ENCODE results near the gene C5AR2.
"Not testable (repeated sequence)": the region's sequence is repeated elsewhere in the genome, so short reads cannot be mapped to it uniquely, and the experiment has no call there.

Gene C5AR2

DNA sequence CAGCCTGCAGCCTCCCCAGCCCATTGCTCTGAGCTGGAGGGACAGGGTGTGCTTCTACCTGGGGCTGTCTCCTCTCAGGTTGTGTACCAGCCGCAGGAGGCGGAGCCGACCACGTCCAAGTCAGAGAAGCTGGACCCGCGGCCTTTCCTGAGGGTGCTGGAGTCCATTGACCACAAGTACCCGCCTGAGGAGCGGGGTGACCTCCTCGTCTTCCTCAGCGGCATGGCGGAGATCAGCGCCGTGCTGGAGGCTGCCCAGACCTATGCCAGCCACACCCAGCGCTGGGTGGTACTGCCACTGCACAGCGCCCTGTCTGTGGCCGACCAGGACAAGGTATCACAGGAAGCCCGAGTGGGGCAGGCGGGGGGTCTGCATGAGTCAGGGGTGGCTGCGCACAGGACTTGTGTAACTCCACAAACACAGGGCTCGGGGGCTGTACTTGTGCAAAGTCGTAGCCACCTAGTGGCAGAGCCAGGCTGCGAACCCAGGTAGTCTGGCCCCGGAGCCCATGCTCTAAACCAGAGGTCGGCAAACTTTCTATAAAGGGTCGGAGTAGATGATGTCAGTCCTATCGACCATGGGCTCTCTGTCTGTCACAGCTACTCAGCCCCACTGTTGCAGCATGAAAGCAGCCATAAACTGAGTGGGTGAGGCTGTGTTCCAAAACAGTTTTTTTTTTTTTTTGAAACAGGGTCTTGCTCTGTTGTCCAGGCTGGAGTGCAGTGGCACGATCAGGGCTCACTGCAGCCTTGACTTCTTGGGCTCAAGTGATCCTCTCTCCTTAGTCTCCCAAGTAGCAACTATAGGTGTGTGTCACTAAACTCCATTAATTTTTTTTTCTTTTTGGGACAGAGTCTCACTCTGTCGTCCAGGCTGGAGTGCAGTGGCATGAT, 26.1 kb downstream of the C5AR2 start:
- H3K4me3 ChIP-seq (ENCODE audit: low read depth, low read length): no peak overlapping the region
- TF ChIP-seq, protein P1, sequence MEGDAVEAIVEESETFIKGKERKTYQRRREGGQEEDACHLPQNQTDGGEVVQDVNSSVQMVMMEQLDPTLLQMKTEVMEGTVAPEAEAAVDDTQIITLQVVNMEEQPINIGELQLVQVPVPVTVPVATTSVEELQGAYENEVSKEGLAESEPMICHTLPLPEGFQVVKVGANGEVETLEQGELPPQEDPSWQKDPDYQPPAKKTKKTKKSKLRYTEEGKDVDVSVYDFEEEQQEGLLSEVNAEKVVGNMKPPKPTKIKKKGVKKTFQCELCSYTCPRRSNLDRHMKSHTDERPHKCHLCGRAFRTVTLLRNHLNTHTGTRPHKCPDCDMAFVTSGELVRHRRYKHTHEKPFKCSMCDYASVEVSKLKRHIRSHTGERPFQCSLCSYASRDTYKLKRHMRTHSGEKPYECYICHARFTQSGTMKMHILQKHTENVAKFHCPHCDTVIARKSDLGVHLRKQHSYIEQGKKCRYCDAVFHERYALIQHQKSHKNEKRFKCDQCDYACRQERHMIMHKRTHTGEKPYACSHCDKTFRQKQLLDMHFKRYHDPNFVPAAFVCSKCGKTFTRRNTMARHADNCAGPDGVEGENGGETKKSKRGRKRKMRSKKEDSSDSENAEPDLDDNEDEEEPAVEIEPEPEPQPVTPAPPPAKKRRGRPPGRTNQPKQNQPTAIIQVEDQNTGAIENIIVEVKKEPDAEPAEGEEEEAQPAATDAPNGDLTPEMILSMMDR (IDR thresholded peaks at IDR 0.05; ENCODE audit: low read depth, low read length): peak; percentile 22
- in situ Hi-C loops (cut with HindIII; ENCODE audit: low sequenced_read_pairs): no loop called here
- no peak for DNase-seq (ENCODE audit: low read depth, low spot score)

DNA sequence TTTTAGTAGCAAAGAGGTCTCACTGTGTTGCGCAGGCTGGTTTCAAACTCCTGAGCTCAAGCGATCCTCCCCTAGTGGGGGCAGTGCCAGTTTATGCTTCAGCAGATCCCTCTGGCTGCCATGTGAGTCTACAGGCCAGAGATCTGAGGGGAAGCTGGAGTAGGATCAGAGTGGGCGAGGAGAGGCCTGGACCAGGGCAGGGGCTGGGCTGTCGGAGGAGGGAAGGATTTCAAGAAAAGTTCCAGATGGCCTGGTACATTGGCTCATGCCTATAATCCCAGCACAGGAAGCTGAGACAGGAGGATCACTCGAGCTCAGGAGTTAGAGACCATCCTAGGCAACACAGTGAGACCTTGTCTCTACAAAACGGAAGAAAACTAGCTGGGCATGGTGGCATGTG, 27.0 kb downstream of the C5AR2 start:
- DNase-seq (ENCODE audit: low read depth, low spot score): no peak
- in situ Hi-C loops (cut with HindIII; ENCODE audit: low sequenced_read_pairs): no loop called here
- no peak overlapping the region for H3K4me3 ChIP-seq (ENCODE audit: low read depth, low read length)
- TF ChIP-seq, protein P1 (IDR thresholded peaks at IDR 0.05; ENCODE audit: low read depth, low read length): no peak

DNA sequence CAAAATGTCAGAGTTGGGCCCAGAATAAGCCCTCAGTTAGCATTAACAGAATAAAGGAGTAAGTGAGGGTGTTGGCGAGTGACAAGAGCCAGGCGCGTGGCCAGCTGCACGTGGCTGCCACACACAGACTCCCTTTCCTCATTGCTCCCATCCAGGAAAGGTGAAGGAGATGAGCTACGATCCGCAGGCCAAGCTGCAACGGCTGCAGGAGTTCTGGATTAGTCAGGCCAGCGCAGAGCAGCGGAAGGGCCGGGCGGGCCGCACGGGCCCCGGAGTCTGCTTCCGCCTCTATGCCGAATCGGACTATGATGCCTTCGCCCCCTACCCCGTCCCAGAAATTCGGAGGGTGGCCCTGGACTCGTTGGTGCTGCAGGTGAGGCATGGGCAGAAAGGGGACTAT, 30.3 kb downstream of the C5AR2 start:
- in situ Hi-C loops (cut with HindIII; ENCODE audit: low sequenced_read_pairs): no loop called here
- TF ChIP-seq, protein P1 (IDR thresholded peaks at IDR 0.05; ENCODE audit: low read depth, low read length): no peak
- H3K4me3 ChIP-seq (ENCODE audit: low read depth, low read length): no peak overlapping the region
- no peak for DNase-seq (ENCODE audit: low read depth, low spot score)

DNA sequence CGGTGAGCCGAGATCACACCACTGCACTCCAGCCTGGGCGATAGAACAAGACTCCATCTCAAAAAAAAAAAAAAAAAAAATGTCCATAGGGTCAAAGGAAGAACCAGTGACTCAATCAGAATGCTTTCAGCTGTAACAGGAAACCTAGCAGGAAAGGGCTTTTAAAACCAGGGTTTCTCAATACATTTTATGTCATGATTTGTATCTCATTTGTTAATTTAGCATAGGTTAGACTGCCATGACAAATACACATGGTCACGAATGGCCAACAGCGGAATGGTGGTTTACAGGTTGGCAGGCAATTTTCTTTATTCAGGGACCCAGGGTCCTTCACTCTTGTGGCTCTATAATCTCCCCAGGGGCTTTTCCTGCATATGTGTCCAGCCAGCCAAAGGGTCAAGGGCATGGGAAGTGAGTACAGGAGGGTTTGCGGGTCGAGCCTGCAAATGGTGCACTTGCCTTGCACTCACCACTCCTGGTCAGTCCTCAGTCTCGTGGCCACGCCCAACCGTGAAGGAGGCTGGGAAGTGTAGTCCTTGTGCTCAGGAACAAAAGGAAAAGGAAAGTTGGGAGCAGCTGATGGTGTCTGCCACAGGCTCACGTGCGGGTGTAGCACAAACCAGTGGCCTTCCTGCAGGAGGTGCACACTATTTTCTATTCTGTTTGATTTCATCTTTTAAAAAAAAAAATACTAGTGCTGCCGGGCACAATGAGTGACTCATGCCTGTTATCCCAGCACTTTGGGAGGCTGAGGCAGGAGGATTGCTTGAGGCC, 32.0 kb downstream of the C5AR2 start:
- TF ChIP-seq, protein P1 (IDR thresholded peaks at IDR 0.05; ENCODE audit: low read depth, low read length): no peak
- DNase-seq (ENCODE audit: low read depth, low spot score): peak; percentile 14
- H3K4me3 ChIP-seq (ENCODE audit: low read depth, low read length): no peak overlapping the region
- in situ Hi-C loops (cut with HindIII; ENCODE audit: low sequenced_read_pairs): no loop called here

DNA sequence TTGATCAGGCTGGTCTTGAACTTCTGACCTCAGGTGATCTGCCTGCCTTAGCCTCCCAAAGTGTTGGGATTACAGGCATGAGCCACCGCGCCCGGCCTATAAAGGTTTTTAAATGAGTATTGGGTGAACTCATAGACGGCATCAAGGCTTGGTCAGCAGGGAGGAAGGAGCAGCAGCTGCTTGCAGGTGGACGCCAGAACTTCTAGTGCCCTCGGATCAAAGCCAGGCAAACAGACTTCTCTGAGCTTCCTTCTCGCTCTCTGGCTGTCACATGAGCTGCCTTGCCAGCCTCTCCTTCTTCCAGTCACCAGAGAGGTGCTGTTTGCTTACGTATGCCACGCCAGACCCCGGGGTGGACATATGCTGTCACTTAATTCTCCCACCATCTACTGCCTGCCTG, 33.5 kb downstream of the C5AR2 start:
- in situ Hi-C loops (cut with HindIII; ENCODE audit: low sequenced_read_pairs); H3K4me3 ChIP-seq (ENCODE audit: low read depth, low read length); DNase-seq (ENCODE audit: low read depth, low spot score): not testable (repeated sequence)

DNA sequence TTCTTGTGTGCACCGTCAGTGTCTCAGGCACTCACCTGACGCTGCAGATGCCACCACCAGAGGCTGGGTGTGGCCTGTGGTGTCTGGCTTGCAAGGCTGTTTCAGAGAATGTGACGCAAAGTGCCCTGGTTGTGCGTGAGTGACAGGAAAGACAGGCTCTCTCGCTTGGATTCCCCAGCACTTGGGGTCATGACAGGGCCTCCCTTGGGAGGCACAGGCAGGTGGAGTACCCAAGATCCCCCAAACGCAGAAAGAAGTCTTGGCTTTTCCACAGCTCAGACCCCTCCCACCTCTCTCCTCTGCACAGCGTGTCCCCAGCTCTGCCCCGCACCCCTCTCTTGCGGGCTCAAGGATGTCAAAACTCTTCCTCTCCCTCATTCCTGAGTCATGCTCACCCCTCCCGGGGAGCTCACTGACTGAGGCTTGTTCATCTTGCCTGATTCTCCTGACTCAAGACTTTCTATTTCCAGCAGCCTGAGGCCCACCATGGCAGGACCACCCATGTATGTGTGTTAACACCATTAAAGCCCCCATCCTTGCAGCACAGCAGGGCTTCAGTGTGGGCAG, 38.2 kb downstream of the C5AR2 start:
- in situ Hi-C loops (cut with HindIII; ENCODE audit: low sequenced_read_pairs): no loop called here
- H3K4me3 ChIP-seq (ENCODE audit: low read depth, low read length): no peak overlapping the region
- TF ChIP-seq, protein P1 (IDR thresholded peaks at IDR 0.05; ENCODE audit: low read depth, low read length): no peak
- peak; percentile 77 for DNase-seq (ENCODE audit: low read depth, low spot score)

All from astrocyte of the spinal cord (primary cell).